Measurements from ENCODE around the gene EPHB6. TPM values are rescaled to one million over a fixed set of nuclear protein-coding genes. Genes with fewer than 3 reads are reported as not detected.

Gene EPHB6
- total RNA-seq, 1 experiment from 2014 or later, result 4.0 TPM

DNA sequence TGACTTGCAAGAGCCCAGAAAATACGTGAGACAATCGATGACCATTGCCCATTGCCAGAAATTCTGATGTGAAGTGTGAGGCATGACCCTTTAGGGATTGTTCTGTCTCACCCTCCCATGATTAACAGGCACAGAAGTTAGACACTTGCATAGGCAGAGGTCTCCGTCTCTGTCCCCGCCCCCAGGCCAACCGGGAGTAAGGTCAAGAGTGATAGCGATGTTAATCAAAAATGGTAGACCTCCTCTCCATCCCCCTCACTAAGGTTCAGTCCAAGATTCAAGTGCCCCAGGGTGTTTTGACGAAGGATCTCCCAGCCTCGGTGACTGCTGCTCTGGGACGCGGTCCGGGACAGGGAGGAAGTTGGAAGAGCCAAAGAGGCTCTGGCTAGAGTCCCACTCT is 53.4 kb downstream of the EPHB6 start:
- no peak for DNase-seq (ENCODE audit: low read depth)
- in situ Hi-C loops (cut with HindIII; ENCODE audit: low pct_unique_long_range_greater_than_20kb, low sequenced_read_pairs), result no loop called here

DNA sequence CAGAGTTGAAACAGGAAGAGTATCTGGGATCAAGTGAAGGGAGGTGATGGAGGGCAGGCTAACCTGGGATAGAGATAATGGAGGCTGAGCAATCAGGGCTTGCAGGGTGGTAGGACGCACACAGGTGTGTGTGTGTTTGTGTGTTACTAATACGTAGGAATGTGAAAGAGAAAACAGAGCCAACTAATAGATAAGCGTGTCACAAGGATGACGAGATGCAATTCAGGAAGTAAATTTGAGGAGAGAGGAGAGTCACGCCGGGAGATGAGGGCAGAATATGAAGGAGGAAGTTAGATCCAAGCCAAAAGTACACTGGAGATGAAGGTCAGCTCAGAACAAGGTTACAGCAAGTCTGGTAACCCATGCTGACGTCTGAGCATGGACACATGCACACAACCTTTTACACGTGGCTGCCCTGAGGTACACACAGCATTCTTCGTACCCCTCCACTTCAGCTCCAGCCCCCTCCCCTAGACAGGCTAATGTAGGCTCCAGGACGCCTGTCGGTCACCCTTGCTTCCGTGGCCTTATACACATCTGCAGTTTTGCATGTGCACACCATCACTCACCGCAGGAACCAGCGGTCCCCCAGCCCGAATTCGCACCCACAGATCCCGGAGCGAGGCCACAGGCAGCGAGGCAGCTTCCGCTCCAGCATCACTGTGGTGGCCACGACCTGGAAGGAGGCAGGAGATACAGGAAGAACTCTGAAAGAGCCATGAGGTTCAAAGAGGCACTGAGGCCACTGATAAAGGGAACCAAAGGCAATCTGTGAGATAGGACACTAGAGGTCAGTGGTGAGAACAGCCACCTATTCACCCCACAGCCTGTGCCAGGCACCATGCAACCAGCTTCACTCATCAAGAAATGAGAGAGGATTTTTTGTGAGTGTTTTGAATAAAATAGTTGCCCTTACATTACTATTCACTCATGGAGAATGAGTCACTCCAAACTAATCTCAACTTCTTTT is 54.3 kb downstream of the EPHB6 start:
- peak; percentile 7 for DNase-seq (ENCODE audit: low read depth)
- in situ Hi-C loops (cut with HindIII; ENCODE audit: low pct_unique_long_range_greater_than_20kb, low sequenced_read_pairs), result no loop called here

- in situ Hi-C loops (cut with HindIII; ENCODE audit: low pct_unique_long_range_greater_than_20kb, low sequenced_read_pairs), result no loop called here
- peak; percentile 16 for DNase-seq (ENCODE audit: low read depth)
Measured at GRCh38 chr7:142910031-142910433, 55.2 kb downstream of the EPHB6 start.

DNA sequence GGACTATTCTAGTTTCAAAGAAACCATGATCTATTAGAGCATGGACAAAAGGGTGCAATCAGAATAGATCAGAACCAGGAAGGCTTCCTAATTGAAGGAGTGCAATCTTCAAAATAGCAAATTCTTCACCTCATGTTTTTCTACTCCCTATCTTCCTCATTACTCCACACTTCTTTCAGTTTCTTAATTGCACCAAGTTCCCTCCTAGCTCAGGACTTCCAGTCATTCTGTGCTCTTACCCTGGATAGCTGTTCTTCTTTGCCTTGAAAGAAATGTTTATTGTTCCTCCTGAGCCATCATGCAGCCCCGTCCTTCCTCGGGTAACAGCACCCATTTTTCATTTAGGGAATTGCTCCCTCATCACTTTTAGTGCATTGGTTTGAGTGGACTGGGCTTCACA is 55.6 kb downstream of the EPHB6 start:
- in situ Hi-C loops (cut with HindIII; ENCODE audit: low pct_unique_long_range_greater_than_20kb, low sequenced_read_pairs), result no loop called here
- DNase-seq (ENCODE audit: low read depth), result no peak

- in situ Hi-C loops (cut with HindIII; ENCODE audit: low pct_unique_long_range_greater_than_20kb, low sequenced_read_pairs), result no loop called here
Measured at GRCh38 chr7:142913051-142913450, 58.2 kb downstream of the EPHB6 start.

DNA sequence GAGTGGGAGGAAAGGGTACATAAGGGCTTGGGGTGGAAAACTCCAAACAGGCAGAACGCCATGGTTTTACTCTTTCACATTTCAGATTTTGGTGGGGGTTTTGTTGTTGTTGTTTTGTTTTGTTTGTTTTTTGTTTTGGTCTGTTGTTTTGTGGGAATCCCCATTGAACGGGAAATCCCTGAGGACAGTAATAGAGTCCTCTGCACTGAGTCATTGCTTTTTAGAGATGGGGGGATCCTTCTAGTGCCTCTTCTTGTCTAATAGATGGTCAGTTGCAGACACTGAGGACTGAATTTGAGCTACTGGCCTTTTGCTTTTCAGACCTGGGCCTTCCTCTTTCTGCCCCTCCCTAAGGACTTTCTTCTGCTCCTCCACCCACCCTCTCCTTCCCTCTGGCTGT is 58.7 kb downstream of the EPHB6 start:
- in situ Hi-C loops (cut with HindIII; ENCODE audit: low pct_unique_long_range_greater_than_20kb, low sequenced_read_pairs), result no loop called here

More at GRCh38 chr7:142913051-142913450, 58.2 kb downstream of the EPHB6 start:
- DNase-seq (ENCODE audit: low read depth), result peak; percentile 5

GRCh38 chr7:142914121-142914520 is 59.2 kb downstream of the EPHB6 start:
- in situ Hi-C loops (cut with HindIII; ENCODE audit: low pct_unique_long_range_greater_than_20kb, low sequenced_read_pairs), result no loop called here
- no peak for DNase-seq (ENCODE audit: low read depth)

More for the DNA sequence above, 58.7 kb downstream of the EPHB6 start:
- DNase-seq (ENCODE audit: low read depth), result no peak

DNA sequence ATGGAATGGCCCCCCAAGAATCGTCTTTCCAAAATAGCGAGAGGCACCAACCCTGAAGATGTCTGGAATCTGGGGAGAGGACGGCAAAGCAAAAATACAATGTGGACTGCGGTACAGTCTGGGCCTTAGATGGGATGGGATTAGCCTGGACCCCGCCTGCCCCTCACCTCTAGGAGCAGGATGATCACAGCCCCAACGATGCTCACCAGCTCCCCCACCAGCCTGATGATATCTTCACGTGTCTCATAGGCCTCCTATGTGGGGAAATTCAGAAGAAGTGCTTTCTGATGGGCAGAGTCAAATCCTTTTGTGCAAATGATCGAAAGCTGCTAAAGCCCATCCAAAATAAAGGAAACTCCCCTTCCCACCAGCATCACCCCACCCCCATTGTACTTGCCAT is 60.4 kb downstream of the EPHB6 start:
- DNase-seq (ENCODE audit: low read depth), result no peak
- in situ Hi-C loops (cut with HindIII; ENCODE audit: low pct_unique_long_range_greater_than_20kb, low sequenced_read_pairs), result no loop called here

DNA sequence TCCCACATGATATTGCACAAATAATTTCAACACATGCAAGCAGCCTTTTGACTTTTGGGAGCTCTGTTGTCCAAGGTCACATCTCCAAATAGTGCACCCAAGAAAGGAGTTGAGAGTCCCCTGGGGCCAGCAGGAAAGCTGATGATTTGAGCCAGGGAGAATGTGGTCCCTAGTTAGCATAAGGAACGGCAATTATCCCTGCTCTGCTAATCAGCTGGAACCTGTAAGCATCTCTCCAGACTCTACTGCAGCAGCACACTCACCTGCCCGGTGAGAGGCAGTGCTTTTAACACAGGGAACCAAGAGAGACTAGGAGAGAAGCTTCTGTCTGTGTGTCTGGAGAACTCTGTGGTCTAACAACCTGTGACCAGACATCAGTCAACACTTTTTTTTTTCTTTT is 61.6 kb downstream of the EPHB6 start:
- in situ Hi-C loops (cut with HindIII; ENCODE audit: low pct_unique_long_range_greater_than_20kb, low sequenced_read_pairs), result no loop called here

DNA sequence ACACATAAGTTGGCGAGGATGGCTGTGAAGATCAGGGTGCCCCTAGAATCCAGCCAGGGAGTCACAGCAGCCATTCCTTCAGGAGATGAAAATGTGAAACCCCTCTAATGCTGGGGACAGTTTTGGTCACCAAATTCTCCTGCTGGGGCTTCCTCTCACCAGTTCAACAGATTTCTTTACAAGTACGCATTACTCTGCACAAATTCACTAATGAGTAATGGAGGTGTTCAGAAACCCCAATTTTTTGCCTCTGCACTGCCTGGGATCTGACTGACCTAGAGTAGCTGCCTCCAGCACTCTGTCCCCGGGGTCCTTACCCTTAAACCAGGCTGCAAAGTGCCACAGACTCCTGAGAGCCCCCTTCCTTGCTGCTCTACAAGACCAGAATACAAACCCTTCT is 62.6 kb downstream of the EPHB6 start:
- in situ Hi-C loops (cut with HindIII; ENCODE audit: low pct_unique_long_range_greater_than_20kb, low sequenced_read_pairs), result no loop called here
- DNase-seq (ENCODE audit: low read depth), result no peak

More for the DNA sequence above, 61.6 kb downstream of the EPHB6 start:
- no peak for DNase-seq (ENCODE audit: low read depth)

- DNase-seq (ENCODE audit: low read depth), result no peak
- in situ Hi-C loops (cut with HindIII; ENCODE audit: low pct_unique_long_range_greater_than_20kb, low sequenced_read_pairs), result no loop called here
Measured at GRCh38 chr7:142918901-142919300, 64.0 kb downstream of the EPHB6 start.

DNA sequence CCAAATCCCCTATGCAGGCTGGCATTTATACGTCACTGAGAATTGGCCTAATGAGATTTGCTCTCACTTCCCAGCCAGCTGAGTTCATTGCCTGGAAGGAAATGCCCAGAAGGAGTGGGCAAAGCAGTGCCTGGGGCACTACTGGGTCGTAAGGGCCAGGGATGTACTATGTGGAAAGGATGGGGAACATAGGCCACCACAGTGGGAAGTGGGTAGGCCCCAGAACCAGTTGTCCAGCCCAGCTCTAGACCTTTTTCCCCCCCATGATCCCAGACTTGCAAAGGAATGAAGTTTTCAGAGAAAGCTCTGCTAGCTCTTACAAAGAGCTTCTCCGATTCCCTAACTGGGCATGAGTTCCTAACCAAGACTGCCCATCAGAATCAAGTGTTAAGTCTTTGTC is 64.8 kb downstream of the EPHB6 start:
- no peak for DNase-seq (ENCODE audit: low read depth)
- in situ Hi-C loops (cut with HindIII; ENCODE audit: low pct_unique_long_range_greater_than_20kb, low sequenced_read_pairs), result no loop called here

Other genes starting within 250 kb of the EPHB6 start
- gene PRSS1, start 105.6 kb upstream of the EPHB6 start, total RNA-seq (2014; rRNA removed; shearing (Covaris generic); ENCODE audit: low replicate concordance), result not detected in 2 replicates
- gene PRSS2, start 84.1 kb upstream of the EPHB6 start, total RNA-seq (2014; rRNA removed; shearing (Covaris generic); ENCODE audit: low replicate concordance), result not detected in 2 replicates
- gene TRPV6, start 30.7 kb downstream of the EPHB6 start, total RNA-seq (2014; rRNA removed; shearing (Covaris generic); ENCODE audit: low replicate concordance), result not detected in 2 replicates
- not detected in 2 replicates for gene TRPV5, start 78.7 kb downstream of the EPHB6 start, total RNA-seq (2014; rRNA removed; shearing (Covaris generic); ENCODE audit: low replicate concordance)
- gene LLCFC1, start 84.4 kb downstream of the EPHB6 start, total RNA-seq (2014; rRNA removed; shearing (Covaris generic); ENCODE audit: low replicate concordance), result not detected in 2 replicates
- gene KEL, start 107.3 kb downstream of the EPHB6 start, total RNA-seq (2014; rRNA removed; shearing (Covaris generic); ENCODE audit: low replicate concordance), result not detected in 2 replicates
- gene OR9A2, start 172.1 kb downstream of the EPHB6 start, total RNA-seq (2014; rRNA removed; shearing (Covaris generic); ENCODE audit: low replicate concordance), result not detected in 2 replicates
- gene OR6V1, start 197.3 kb downstream of the EPHB6 start, total RNA-seq (2014; rRNA removed; shearing (Covaris generic); ENCODE audit: low replicate concordance), result not detected in 2 replicates

All from Caki2 (cell line).